Measurements from ENCODE around the gene RNF152.

DNA sequence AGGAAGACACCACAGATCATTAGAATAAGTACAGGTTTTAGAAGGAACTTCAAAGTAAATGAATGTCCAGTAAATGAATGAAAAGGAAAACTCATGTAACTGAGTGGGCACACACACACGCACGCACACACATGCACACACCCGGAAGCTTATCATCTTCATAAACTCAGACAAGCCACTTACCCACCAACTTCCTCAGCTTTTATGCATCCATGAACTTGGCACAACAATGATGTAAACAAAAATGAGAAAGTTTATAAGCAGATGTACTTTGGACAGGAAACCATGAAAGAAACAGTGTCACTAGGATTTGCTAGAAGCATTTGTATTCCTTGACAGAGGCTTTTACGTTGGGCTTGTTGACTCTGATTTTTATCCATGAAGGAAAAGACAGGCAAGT lies 23.2 kb downstream of the RNF152 start:
- TF ChIP-seq, protein P1, sequence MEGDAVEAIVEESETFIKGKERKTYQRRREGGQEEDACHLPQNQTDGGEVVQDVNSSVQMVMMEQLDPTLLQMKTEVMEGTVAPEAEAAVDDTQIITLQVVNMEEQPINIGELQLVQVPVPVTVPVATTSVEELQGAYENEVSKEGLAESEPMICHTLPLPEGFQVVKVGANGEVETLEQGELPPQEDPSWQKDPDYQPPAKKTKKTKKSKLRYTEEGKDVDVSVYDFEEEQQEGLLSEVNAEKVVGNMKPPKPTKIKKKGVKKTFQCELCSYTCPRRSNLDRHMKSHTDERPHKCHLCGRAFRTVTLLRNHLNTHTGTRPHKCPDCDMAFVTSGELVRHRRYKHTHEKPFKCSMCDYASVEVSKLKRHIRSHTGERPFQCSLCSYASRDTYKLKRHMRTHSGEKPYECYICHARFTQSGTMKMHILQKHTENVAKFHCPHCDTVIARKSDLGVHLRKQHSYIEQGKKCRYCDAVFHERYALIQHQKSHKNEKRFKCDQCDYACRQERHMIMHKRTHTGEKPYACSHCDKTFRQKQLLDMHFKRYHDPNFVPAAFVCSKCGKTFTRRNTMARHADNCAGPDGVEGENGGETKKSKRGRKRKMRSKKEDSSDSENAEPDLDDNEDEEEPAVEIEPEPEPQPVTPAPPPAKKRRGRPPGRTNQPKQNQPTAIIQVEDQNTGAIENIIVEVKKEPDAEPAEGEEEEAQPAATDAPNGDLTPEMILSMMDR (conservative IDR thresholded peaks at IDR 0.05 in 1 of 2, IDR thresholded peaks at IDR 0.05 in 1 of 2; ENCODE audit: extremely low read depth in 1 of 2, insufficient read depth in 1 of 2, low read depth in 1 of 2, low read length in 2 of 2): no peak
- no peak for TF ChIP-seq EZH2 (IDR thresholded peaks at IDR 0.05; ENCODE audit: borderline replicate concordance, low read length)

Data from mammary epithelial cell (primary cell).